ENCODE measurements around the gene POU3F3. TPM values are rescaled to one million over a fixed set of nuclear protein-coding genes. Genes with fewer than 3 reads are reported as not detected.

The POU3F3 gene
- total and polyA plus RNA-seq, 4 donors: 0.23 TPM; not detected in 3

- H3K36me3 ChIP-seq (ENCODE audit: control insufficient read depth in 4 of 4, insufficient read depth in 4 of 4, low read length in 4 of 4): no peaks in the 10 kb centered on the region
- ATAC-seq (ENCODE audit: insufficient read depth, low FRiP score) (no peak), DNase-seq (no peak)
- no peaks in the 10 kb centered on the region for H3K4me1 ChIP-seq (ENCODE audit: control insufficient read depth in 5 of 5, insufficient read depth in 5 of 5, low read length in 5 of 5)
- H3K4me3 ChIP-seq: no peak overlapping the region
- peaks cover 0 to 4% (median 0%) of the 10 kb centered on the region in 4 donors for H3K9me3 ChIP-seq (ENCODE audit: control insufficient read depth in 4 of 4, insufficient read depth in 3 of 4, low read length in 3 of 4)
- no peak overlapping the region for H3K27ac ChIP-seq (ENCODE audit: low read depth in 1 of 2, low read length in 1 of 2)
- no peak overlapping the region for H3K9ac ChIP-seq (ENCODE audit: insufficient read depth in 1 of 2, low read length in 2 of 2)
- H3K27me3 ChIP-seq (ENCODE audit: control insufficient read depth in 3 of 3, insufficient read depth in 3 of 3, low read length in 2 of 3): peaks cover 0 to 3% (median 0%) of the 10 kb centered on the region in 3 donors
- no peak for TF ChIP-seq CTCF (IDR thresholded peaks at IDR 0.05; ENCODE audit: control extremely low read depth, extremely low read depth)
- WGBS, 2 donors: 86 to 91% methylated on average over 6 of the region's 6 CpGs
Observed at GRCh38 chr2:104887676-104888075, 33.8 kb downstream of the POU3F3 start.

- H3K36me3 ChIP-seq (ENCODE audit: control insufficient read depth in 4 of 4, insufficient read depth in 4 of 4, low read length in 4 of 4): no peaks in the 10 kb centered on the region
- peaks cover 0 to 6% (median 0%) of the 10 kb centered on the region in 4 donors for H3K9me3 ChIP-seq (ENCODE audit: control insufficient read depth in 4 of 4, insufficient read depth in 3 of 4, low read length in 3 of 4)
- H3K27ac ChIP-seq (ENCODE audit: low read depth in 1 of 2, low read length in 1 of 2): no peak overlapping the region
- TF ChIP-seq CTCF (IDR thresholded peaks at IDR 0.05; ENCODE audit: control extremely low read depth, extremely low read depth): no peak
- no peak for ATAC-seq (ENCODE audit: insufficient read depth, low FRiP score)
- DNase-seq: no peak
- H3K27me3 ChIP-seq (ENCODE audit: control insufficient read depth in 3 of 3, insufficient read depth in 3 of 3, low read length in 2 of 3): peaks cover 0 to 3% (median 0%) of the 10 kb centered on the region in 3 donors
- no peak overlapping the region for H3K4me3 ChIP-seq
- no peaks in the 10 kb centered on the region for H3K4me1 ChIP-seq (ENCODE audit: control insufficient read depth in 5 of 5, insufficient read depth in 5 of 5, low read length in 5 of 5)
- 76 to 79% methylated on average over 7 of the region's 7 CpGs for WGBS, 2 donors
- H3K9ac ChIP-seq (ENCODE audit: insufficient read depth in 1 of 2, low read length in 2 of 2): no peak overlapping the region
Observed at GRCh38 chr2:104888489-104889258, 34.8 kb downstream of the POU3F3 start.

GRCh38 chr2:104889291-104889959, 35.5 kb downstream of the POU3F3 start:
- Histone ChIP-seq H3K27me3 (ENCODE audit: control insufficient read depth in 3 of 3, insufficient read depth in 3 of 3, low read length in 2 of 3) (no peaks in the 10 kb centered on the region), H3K4me3 (no peak overlapping the region), H3K9me3 (ENCODE audit: control insufficient read depth in 4 of 4, insufficient read depth in 3 of 4, low read length in 3 of 4) (peaks cover 0 to 8% (median 0%) of the 10 kb centered on the region in 4 donors), H3K27ac (ENCODE audit: low read depth in 1 of 2, low read length in 1 of 2) (no peak overlapping the region), H3K9ac (ENCODE audit: insufficient read depth in 1 of 2, low read length in 2 of 2) (no peak overlapping the region), H3K4me1 (ENCODE audit: control insufficient read depth in 5 of 5, insufficient read depth in 5 of 5, low read length in 5 of 5) (no peaks in the 10 kb centered on the region), H3K36me3 (ENCODE audit: control insufficient read depth in 4 of 4, insufficient read depth in 4 of 4, low read length in 4 of 4) (no peaks in the 10 kb centered on the region)
- TF ChIP-seq CTCF (IDR thresholded peaks at IDR 0.05; ENCODE audit: control extremely low read depth, extremely low read depth): no peak
- no peak for DNase-seq
- WGBS, 2 donors: 49 to 57% methylated on average over 8 of the region's 8 CpGs
- ATAC-seq (ENCODE audit: insufficient read depth, low FRiP score): no peak
